Activated CD8-positive, alpha-beta memory T cell treated with anti-CD3 and anti-CD28 coated beads, Interleukin-2, amount 50 U/mL, for 48 hours (primary cell): ENCODE measurements around the gene ATP1A4.
A peak's percentile ranks its signal among the peaks of the same experiment; 100 is the strongest.

Experiments
- DNase-seq: peaks from one replicate; pipeline ENCODE4 v3.0.0-alpha.2; 2020

Gene ATP1A4

DNA sequence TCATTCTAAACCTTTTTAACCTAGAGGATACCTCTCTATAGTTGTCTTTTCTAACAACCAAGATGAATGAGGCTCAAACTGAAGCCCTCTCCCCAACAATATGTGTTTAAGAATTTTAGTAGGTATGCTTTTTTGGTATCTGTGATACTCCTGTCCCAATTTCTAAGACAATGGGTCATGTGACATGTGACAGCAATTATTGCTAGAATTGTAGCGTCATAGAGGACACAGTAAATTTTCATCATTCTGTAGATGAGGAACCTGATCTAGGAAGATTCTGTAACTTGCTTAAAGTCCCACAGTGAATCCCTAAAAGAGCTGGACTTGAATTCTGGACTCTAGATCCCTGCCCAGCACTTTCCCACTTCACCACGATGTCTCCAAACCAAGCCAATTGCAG, 27.3 kb downstream of the ATP1A4 start:
- DNase-seq: no peak

GRCh38 chr1:160179336-160179735, 27.9 kb downstream of the ATP1A4 start:
- no peak for DNase-seq

DNA sequence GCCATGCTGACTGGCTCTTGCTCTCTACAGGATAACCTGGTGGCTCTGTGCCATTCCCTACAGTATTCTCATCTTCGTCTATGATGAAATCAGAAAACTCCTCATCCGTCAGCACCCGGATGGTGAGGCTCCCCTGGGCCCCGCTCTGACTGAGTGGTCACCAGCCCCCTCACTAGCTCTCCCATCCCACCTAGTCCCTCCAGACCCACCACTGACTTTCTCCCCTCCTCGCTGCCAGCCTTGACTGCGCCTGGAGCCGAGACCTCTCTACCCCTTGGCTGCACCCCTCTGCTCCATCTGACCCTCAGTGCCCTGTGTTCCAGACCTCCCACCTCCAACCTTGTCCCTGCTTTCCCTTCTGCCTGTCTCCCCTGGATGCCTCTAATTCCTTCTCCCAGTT, 34.8 kb downstream of the ATP1A4 start:
- DNase-seq: no peak

DNA sequence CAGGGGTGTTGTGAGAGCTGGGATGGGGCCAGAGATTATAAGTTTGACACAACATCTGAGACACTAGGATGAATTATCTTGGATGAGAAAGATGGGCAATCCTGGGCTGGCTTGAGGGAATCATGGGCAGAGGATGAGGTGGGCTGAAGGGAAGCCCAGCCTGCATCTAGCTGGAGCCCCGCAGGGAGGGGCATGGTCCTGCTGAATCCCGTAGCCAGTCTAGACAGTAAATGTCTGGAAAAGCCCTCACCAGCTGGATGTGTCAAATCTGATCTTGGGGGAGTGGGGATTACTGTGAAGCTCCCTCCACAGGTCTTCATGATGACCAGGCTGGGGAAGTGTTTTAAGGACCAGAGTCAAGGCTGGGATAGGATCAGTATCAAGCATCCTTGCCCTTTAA, 35.3 kb downstream of the ATP1A4 start:
- no peak for DNase-seq

GRCh38 chr1:160187407-160187806, 36.0 kb downstream of the ATP1A4 start:
- no peak for DNase-seq

DNA sequence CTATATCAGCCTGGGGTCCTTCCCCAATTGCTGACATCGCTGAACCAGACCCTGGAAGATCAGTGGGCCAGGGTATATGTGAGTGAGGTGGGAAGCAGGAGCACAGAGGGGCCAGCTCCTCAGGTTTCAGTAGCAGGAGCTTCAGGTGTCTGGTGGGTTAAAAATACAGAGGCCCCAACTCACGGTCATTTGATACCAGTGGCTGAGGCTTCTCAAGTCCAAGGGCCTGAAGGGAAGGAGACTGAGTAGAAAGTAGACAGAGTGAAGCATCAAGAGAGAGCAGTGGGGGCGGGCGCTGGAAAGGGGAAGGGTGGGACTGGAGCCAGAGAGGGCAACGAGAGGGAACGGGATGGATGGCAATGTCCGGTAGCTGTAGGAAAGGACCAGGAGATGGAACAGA, 36.9 kb downstream of the ATP1A4 start:
- DNase-seq: no peak

DNA sequence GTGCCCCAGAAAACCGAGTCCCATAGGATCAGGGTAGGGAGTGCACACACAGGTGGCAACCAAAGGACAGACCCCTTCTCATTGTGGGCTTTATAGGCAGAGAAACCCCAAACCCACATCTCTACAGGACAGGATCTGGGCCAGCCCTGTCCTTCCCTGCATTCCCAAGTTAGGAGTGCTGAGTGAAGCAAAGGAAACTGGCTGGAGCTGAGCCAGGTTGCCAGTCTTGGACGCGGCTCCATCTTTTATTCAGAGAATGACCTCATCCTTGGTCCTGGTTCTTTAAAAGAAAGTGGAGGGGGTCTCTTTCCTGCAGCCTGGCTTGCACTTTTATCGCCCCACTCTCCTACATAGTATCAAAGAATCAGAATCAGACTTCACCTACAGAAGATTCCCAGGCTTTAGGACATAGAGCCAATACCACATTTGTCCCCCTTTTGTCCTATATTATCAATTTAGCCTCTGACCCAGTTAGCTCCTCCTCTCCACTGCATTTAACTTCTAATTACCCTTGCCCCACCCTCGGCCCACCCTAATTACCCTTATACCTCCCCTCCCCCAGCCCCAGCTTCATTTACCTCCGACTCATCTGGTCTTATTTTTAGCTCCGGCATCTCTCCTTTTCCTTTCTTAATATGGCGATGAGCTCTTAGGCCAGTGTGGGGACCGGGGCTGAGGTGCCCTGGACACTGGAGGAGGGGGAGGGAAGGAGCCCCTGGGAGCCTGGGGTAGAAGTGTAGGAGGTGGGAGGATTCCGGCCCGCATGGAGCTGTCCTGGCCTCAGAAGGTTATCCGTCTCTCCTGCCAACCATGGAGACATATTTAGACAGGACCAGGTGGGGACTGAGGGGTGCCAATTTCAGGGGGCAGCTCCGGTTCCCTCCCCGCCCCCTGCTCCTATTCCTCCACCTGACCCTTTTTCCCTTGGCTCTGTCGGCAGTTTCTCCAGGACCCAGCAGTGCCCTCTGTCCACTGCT, 38.5 kb downstream of the ATP1A4 start, which contains the start of gene CASQ1:
Gene CASQ1 (plus strand): TSS at position 927 of the 977 bp plus-strand sequence. CDS start 177 bp downstream, outside the sequence.
- DNase-seq: no peak

- DNase-seq: no peak
Measured at GRCh38 chr1:160191756-160192155, 40.4 kb downstream of the ATP1A4 start.

DNA sequence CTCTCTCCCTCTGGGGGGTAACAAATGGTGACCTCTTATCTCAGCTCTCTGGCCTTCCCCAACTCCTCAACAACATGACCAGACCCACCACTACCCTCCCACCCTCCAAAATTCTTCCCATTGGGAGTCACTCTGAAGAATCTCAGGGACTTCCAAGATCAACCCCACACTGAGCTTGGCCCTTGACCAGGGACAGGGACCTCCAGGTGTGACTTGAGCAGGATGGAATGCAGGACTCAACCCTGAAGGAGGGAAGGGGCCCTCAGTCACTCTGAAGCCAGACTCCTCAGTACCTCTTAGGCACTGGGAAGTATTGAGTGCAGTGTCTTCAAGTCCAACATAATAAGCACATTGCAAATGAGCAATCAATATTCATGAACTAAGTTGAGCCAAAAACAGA, 40.8 kb downstream of the ATP1A4 start:
- DNase-seq: no peak

- peak; percentile 97 for DNase-seq
Measured at GRCh38 chr1:160193091-160193819, 41.9 kb downstream of the ATP1A4 start.

GRCh38 chr1:160193832-160194736, 42.7 kb downstream of the ATP1A4 start:
- no peak for DNase-seq

DNA sequence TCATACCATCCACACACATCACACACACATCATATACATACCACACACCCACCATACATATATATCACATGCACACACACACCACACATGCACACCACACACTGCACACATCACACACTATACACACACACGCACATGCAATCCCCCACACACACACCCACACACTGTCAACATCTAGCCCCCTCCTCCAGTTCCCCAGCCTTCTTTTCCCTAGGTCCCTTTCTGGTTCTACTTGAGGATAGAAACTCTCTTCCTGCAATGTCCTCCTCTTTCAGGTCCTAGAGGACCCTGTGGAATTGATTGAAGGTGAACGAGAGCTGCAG, 43.3 kb downstream of the ATP1A4 start:
- DNase-seq: no peak

DNA sequence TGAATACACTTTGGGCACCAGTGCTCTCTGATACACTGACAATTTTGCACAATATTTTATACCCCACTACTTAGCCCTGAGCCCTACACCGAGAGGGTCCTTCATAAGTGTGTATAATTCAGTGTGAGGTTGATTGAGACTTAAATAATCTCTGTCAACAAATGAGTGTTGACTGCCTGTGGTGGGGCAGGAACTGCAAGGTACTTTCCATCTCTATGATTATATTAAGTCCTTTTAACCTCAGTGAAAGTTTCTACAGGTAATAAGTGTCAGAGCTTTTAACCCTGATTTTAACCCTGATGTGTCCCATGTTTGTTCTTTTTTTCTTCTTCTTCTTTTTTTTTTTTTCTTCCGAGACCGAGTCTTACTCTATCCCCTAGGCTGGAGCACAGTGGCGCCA, 44.7 kb downstream of the ATP1A4 start:
- DNase-seq: no peak

DNA sequence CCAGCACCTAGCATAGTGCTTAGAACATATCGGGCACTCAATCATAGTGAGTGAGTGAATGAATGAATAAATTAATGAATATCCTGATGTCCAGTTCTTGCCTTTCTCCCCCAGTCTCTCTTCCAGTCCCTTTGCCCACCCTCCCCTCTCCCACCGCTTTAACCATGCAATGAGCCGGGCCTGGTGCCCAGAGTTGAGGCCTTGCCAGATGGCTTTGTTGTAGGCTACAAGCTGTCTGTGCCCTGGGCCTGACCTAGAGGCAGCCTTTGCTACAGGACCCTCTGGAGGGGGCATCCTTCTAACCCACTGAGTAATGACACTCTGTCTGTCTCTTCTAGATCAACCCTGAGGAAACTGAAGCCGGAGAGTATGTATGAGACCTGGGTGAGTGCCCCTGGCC, 45.8 kb downstream of the ATP1A4 start:
- DNase-seq: no peak

DNA sequence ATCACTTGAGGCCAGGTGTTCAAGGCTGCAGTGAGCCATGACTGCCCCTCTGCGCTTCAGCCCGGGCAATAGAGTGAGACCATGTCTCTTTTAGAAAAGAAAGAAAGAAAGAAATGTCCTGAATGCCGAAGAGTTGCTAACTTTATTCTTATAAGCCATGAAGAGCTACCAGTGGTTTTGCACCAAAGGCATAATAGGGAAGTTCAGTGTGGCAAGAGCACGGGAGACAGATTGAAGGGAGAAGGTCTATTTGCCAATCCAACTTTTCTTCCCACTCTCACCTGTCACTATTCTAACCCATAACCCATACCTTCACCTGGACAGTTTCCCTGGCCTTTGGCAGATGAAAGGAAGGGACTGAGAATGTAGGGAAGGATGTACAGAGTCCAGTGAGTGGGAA, 49.4 kb downstream of the ATP1A4 start:
- DNase-seq: no peak

- DNase-seq: peak; percentile 59
Measured at GRCh38 chr1:160204526-160205241, 53.3 kb downstream of the ATP1A4 start.

DNA sequence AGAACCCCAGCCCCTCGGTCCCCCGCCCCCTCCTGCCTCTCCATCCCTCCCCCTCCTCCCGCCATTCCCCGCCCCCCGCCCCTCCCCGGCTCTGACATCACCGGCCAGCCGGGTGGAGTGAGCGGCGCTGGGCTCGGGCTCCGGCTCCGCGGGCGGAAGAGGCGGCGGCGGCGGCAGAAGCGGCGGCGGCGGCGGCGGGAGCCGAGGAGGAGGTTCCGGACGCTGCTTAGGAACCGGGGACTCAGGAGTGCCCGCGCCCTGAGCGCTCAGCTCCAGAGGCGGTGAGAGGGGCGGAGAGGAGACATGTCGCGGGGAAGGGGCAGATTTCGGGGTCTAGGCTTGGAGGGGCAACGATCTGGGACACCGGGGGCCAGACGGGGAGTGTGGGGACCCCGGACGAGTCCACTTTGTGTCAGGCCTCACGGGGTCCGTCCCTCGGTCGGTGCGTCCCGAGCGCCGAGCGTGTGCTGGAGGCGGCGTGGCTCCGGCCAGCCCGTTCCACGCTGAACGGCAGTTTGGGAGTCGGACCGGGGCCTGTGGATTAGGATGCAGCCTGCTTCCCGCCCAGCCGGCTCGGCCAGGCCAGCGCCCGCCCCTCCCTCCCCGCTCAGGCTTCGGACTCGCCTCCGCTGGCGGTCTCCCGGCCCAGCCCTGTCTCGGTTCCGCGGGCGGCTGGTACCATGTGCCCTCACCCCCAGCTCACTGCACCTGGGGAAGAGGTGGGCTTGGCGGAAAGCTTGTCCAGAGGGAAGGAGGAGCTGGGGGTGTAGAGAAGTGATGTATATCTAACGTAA, 54.0 kb downstream of the ATP1A4 start, which contains the start of gene PEA15:
Gene PEA15 (plus strand): TSS at position 143 of the 794 bp plus-strand sequence. CDS start 6,161 bp downstream, outside the sequence.
- DNase-seq: peak; percentile 85

- peak; percentile 79 for DNase-seq
Measured at GRCh38 chr1:160206036-160206389, 54.6 kb downstream of the ATP1A4 start.

DNA sequence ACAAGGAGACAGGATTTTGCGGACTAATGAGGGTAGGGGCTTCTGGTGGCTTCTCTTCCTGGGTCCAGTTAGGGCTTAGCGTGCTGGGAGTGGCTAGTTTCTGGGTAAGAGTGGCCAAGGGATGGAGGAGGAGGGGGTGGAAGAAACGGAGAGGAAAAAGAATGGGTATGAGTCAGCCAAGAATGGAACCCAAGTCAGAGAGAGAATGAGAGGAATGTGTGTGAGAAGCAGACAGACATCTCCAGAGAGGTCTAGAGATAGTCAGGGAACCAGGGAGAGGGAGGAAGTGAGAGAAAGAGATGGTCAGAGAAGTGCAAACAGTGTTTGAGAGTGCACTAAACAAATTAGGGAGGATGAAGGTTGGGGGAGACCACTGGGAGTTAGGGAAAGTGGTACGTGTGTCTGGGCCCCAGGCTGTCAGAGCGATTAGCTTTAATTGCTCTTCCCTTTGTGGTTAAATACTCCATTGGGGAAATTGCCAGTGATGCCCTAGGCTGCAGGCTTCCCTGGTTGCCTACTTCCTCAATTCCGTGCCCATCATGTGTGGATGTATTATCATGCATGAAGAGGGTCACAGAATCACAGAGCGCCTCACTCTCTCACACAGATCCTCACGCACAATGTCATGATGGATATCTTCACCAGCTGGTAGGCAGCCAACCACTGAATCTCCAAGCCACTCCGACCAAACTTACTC, 55.2 kb downstream of the ATP1A4 start:
- DNase-seq: peak; percentile 43

DNA sequence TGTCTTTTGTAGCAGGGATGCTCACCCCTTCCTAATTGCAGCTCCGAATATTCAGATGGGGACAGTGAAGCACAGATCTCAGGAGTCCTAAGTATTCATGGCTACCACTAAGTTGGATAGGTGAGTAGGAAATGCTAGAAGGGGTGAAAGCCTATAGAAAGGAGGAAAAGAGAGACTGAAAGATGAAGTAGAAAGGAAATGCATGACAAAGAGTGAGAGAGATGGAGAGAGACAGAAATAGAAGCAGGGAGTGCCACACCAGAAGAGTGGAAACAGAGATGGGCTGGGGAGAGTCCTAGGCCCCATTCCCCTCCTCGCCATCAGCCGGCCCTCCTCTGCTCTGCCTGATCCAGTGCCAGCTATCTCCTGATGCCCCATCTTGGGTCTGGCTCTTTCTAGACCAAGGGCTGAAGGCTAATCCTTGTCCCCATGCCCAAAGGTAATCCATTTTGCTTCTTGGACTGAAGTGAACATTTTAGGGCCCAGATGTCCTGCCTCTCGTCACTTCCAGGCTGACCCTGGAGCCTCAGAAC, 55.8 kb downstream of the ATP1A4 start:
- DNase-seq: no peak
